Measurements from ENCODE around the gene KRTAP10-9.

GRCh38 chr21:44579056-44579832, 47.6 kb upstream of the KRTAP10-9 start:
- TF ChIP-seq CTCF (IDR thresholded peaks at IDR 0.05) = no peak
- TF ChIP-seq POLR2A (IDR thresholded peaks at IDR 0.05) = no peak

Data from heart left ventricle (tissue), 13 donors.